Spleen (tissue), 7 donors: Measurements from ENCODE around the gene PLEKHA7.

ENCODE experiments used
- CTCF ChIP-seq, 11 experiments: fragments of 200-600 bp in 7 of 11; fragments of 450-650 bp in 4 of 11; sonication (generic) in 4 of 11; IDR thresholded peaks in 8 of 11; conservative IDR thresholded peaks in 3 of 11; 1 replicate in 7 of 11; 2 replicates in 4 of 11; pipeline versions ENCODE4 v1.4.0 to v1.8.0; 2016 to 2021; ENCODE audit warnings: antibody characterized with exemption in 11 of 11, inconsistent platforms in 4 of 11, mild to moderate bottlenecking in 1 of 11
- POLR2A ChIP-seq, 3 donors: fragments of 450-650 bp; IDR thresholded peaks; one replicate each; pipeline ENCODE4 v1.5.1; 2017; ENCODE audit warnings: antibody characterized with exemption in 3 of 3, mild to moderate bottlenecking in 1 of 3
- POLR2AphosphoS5 ChIP-seq, 3 donors: sonication (generic); formaldehyde crosslinking; IDR thresholded peaks; one replicate each; pipeline ENCODE4 v1.5.1; 2017; ENCODE audit warnings: antibody characterized with exemption in 3 of 3
- donor health status: DM: no; HTN: no; CAD: no; lungs with moderate emphysema.
- donor health status: DM: no; HTN: no; CAD: no.
- donor health status: DM: no; HTN: no; CAD: no.

GRCh38 chr11:16775614-16776283 lies 238.5 kb downstream of the PLEKHA7 start:
- TF ChIP-seq CTCF (IDR thresholded peaks at IDR 0.05 in 8 of 11, conservative IDR thresholded peaks at IDR 0.05 in 3 of 11) = no peak
- TF ChIP-seq POLR2A (IDR thresholded peaks at IDR 0.05) = no peak
- TF ChIP-seq POLR2AphosphoS5 (IDR thresholded peaks at IDR 0.05) = no peak
